ENCODE measurements around the gene SLC2A13.
"Not testable (repeated sequence)": the region's sequence is repeated elsewhere in the genome, so short reads cannot be mapped to it uniquely, and the experiment has no call there.

Gene SLC2A13

DNA sequence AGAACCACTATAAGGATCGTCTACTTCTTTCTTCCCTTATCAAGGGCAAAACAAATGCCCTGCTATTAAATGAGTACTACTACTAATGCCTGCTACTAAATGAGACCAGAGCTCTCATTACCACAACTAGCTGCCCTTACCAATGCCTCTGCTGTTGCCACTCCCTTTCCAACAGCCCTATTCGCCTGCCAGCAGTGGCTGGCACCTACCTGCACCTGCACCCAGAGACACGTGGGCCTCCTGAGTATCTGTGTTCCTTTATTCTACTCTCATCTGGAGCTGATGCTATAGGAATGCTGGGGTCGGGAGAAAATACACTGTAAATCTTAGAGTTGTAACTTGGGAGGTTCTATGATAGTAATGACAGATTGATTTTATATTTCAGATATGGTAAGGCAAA lies 174.7 kb downstream of the SLC2A13 start:
- no peak for DNase-seq (ENCODE audit: low read depth in 2 of 2, low spot score in 1 of 2)

DNA sequence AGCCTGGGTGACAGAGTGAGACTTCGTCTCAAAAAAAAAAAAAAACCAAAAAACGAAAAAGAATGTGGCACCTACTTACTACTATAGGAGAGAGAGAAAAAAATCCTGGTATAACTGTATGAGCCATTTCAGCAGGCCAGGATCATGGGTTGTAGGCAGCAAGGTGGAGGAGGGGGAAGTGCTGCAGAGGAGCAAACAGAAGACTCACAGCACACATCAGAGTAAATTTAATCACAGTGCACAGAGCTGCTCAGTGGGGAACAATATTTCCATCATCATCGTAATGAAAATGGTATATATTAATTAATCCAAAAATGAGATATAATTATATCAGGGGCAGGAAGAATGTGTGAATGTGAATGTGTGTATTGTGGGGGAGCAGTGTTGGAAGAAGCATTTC lies 175.8 kb downstream of the SLC2A13 start:
- no peak for DNase-seq (ENCODE audit: low read depth in 2 of 2, low spot score in 1 of 2)

DNA sequence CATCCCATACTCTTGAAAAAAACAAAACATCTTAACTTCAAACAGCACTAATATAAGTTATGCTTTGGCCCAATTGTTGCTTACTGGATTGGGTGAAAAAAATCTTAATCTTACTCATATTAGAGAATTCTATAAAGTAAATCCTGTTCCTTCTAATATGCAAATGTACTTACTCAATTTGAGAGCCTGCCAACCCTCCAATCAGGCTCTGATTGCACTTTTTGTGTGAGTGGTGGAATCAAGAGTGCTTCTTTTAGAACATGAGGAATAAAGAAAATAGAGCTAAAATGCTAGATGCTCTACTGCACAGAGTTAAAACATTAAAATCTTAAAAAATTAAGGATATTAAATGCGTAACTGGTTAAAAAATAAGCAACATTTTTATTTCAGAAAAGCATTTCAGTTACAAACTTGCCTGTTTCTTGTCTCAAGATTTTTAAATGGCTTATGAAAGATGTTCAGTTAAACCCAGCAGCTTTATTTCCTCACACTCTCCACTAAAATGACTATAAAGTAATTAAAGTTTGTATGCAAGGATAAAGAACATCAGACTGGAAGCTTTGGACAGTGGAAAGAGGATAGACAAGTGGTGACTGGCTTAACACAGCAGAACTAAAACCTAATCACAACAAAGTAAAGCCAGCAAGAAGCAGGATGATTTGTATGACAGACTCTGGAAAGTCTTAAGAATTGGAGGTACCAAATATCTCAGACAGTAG lies 177.5 kb downstream of the SLC2A13 start:
- DNase-seq (ENCODE audit: low read depth in 2 of 2, low spot score in 1 of 2) = no peak

DNA sequence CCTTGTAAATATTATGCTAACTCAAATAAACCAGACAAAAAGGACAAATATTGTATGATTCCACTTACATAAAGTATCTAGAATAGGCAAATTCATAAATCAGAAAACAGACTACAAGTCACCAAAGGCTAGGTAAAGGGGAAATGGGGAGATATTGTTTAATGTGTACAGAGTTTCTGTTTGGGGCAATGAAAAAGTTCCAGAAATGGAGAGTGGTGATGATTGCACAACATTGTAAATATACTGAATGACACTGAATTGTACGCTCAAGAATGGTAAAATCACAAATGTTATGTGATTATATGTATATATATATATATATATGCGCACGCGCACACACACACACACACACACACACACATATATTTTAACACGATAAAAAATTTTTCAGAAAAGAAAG lies 182.5 kb downstream of the SLC2A13 start:
- DNase-seq (ENCODE audit: low read depth in 2 of 2, low spot score in 1 of 2) = no peak

DNA sequence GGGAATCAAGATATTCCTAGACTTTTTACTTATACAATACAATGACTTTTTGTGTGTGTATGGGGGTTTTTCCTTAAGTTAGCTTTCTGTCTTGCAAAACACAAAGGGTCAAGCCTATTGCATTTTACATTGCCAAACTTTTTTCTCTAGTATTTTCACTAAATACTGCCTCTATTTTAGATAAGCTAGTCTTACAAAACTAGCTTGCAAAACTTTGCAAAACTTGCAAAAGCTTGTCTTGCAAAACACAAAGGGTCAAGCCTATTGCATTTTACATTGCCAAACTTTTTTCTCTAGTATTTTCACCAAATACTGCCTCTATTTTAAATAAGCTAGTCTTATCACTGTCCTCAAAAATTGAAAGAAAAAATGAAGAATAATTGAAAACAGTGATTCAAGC lies 183.3 kb downstream of the SLC2A13 start:
- DNase-seq (ENCODE audit: low read depth in 2 of 2, low spot score in 1 of 2) = not testable (repeated sequence)

DNA sequence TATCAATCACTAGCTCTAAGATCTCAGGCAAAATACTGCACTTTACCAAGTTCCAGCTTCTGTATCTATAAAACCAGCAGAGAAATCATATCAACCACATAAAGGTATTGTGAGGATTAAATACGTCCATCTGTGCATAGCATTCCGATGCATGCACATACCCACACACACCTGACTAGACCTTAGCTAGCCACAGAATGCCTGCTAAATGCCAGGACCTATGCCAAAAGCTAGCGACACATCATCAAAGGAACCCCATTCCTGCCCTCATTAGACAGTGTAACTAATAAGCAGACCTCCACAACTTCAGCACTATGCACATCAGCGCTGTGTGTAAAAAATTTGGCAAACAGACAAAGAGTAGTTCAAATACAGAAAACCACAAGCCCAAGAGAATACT lies 185.2 kb downstream of the SLC2A13 start:
- no peak for DNase-seq (ENCODE audit: low read depth in 2 of 2, low spot score in 1 of 2)

DNA sequence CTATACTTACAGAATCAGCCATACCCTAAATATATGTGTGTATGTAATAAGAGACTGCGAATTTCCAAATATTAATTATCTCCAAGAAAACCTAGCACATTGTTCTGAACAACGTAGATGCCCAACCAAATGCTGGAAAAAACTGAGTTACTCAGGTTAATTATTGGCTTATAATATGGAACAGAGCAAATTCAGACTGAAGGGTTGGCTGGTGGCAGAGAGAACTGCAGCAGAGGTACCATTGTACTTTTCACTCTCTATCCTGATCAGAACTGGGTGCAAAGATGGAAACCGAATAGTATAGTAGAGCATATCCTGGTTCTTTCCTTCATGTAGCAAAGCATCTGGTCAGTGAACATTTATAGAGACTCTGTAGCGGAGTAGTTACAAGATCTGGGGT lies 185.7 kb downstream of the SLC2A13 start:
- DNase-seq (ENCODE audit: low read depth in 2 of 2, low spot score in 1 of 2) = no peak

DNA sequence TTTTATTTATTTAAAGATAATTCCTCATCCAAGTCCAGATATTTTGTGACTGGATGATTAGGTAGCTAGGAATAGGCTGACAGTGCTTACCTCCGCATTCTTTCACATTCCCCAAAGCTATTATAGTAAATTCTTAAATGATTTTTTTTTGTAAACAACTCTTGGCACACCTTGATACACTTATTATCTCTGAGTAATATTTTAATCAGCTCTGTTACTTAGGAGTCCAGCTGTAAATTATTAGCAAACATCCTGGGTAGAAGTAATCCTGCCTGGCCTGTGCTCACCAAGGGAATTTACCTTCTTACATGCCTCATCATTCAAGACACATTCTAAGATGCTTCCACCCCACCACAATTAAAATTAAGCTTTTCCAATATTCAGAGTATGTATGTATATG lies 186.1 kb downstream of the SLC2A13 start:
- DNase-seq (ENCODE audit: low read depth in 2 of 2, low spot score in 1 of 2) = no peak

DNA sequence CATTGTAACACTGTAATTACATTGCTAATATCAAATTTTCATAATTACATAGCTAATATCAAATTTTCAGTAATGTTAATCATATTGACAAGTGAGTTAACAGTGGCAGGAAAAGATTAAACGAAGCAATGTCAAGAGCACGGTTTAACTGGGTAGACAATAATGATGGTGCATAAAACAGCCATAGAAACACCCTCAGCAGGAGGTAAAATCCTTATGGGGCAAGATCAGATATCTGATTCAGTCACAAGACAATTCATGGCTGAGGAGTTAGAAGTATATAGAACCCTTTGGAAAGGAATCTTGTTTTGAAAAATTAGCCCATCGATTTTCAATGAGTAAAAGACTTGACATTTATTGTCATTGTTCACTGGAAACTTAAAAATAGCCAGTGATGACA lies 190.6 kb downstream of the SLC2A13 start:
- DNase-seq (ENCODE audit: low read depth in 2 of 2, low spot score in 1 of 2) = no peak

DNA sequence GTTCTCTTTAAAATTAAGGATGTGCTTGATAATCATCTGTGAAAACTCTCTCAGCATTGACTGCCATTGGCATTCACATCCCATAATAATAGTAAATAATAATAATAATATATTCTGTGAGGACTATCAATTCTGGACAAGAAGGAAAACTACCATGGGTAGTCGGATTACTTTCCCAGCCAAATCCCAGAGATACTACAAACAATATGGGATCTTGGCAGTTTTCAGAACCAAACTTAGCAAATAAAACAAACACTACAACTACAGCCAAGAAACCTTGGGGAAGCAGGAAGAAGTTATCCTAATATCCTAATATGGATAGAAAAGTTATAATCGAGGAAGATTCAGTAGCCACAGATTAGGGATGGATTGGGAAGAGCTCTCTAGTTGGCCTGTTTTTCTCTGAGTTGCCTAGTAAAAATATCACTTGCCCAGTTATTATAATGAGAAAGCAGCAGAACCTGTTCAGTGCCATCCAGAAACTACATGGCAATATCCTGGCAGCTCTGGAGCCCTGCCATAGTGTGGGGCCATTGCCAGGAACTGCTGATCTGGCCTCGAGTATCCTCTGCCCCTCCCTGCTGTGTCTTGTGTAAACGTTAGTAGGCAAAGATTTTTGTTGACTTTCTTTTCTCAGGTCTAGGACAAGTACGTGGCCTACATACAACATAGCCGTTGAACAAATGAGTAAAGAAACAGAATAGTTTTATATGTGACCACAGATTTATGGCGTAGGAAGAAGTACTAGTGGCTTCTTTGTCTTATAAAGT lies 193.5 kb downstream of the SLC2A13 start:
- no peak for DNase-seq (ENCODE audit: low read depth in 2 of 2, low spot score in 1 of 2)

DNA sequence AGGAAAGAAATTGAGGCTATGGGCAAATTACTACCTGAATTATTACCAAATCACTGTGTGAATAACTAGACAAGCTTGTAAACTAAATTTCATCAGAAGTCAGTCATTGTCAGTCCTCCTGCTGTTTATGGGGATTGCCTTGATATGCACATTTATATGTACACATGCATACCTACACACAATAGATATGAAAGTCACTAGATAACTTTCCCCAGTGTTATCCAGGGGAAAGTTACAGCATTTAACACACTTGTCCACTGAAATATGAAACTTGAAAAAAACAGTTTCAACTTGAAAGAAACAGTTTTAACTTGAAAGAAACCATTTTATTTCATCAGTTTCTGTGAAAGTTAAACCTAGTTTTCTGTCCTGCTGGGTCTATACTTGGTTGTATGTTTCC lies 199.6 kb downstream of the SLC2A13 start:
- DNase-seq (ENCODE audit: low read depth in 2 of 2, low spot score in 1 of 2) = no peak

DNA sequence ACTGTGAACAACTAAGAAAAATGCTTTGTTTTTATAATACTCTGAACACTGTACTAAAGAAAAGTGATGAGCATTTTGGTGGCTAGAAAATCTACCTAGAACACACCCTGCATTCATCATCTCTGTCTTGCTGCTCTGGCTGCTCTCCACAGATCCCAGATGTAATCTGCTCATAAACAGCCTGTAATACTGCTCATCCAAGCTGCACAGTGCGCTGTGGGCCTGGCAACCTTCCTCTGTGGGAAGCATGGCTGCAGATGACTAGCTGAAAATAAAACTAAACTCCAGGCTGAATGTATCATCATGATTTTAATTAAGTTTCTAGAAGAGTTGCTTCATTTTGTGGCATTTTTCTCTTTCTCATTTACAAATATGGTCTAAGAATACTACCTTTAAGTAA lies 200.7 kb downstream of the SLC2A13 start:
- DNase-seq (ENCODE audit: low read depth in 2 of 2, low spot score in 1 of 2) = no peak

DNA sequence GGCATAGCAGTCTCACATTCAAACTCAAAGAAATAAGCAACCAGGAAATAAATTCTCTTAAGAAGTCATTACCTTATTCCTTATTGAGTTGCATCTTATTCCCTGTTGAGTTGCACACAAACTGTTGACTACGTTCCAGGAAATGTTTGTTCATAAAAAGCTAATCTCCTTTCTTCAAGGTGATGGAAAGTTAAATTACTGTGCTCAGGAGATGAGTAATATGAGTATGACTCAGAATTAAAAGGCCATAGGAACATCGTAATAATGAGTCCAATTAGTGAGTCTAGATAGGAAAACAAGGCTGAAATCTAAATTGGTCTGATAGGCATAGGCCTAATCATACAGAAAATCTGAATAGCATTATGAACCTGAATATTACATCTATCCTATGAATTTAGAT lies 203.1 kb downstream of the SLC2A13 start:
- DNase-seq (ENCODE audit: low read depth in 2 of 2, low spot score in 1 of 2) = no peak

DNA sequence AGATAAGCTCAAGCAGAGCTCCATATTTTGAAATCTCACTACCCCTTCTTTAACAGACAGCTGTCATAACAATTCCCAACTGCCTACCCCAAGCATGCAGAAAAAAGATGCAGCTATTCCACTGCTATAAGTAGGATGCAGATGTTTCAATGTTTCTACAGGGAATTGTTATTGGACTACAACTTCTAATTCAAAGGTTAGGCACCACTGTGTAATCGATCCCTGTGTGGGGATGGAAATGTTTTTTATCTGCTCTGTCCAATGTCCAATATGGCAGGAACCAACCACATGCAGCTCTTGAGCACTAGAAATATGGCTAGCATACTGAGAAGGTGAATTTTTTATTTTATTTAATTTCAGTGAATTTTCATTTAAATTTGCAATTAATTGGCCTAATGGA lies 208.6 kb downstream of the SLC2A13 start:
- DNase-seq (ENCODE audit: low read depth in 2 of 2, low spot score in 1 of 2) = no peak

DNA sequence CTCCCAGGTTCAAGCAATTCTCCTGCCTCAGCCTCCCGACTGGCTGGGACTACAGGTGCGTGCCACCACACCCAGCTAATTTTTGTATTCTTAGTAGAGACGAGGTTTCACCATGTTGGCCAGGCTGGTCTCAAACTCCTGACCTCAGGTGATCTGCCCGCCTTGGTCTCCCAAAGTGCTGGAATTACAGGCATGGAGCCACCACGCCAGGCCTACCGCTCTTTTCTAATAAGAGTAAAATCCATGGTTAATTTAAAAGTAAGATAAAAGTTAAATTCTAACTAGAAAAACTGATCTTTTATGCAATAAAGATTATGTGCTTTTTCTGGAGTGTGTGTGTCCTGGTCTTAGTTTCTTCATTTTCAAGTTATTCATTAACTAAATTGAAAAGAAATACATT lies 212.5 kb downstream of the SLC2A13 start:
- not testable (repeated sequence) for DNase-seq (ENCODE audit: low read depth in 2 of 2, low spot score in 1 of 2)

DNA sequence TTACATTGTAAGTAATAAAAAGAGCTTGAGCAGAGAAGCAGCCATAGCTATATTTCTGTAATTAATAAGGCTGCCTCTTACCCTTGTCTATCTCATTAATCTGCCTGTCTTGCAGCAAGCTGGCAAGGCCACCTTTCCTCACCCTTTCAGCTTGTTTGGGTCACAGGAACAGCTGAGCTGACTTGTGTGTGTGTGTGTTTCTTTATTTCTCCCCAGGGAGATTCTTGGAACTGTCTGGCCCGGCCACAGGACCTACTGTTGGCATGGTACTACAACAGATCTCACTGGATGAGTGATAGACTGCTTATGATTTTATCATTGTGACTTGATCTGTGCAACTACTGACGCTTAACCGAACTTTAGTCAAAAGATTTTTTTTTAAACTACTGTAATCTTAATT lies 213.7 kb downstream of the SLC2A13 start:
- DNase-seq (ENCODE audit: low read depth in 2 of 2, low spot score in 1 of 2) = no peak

DNA sequence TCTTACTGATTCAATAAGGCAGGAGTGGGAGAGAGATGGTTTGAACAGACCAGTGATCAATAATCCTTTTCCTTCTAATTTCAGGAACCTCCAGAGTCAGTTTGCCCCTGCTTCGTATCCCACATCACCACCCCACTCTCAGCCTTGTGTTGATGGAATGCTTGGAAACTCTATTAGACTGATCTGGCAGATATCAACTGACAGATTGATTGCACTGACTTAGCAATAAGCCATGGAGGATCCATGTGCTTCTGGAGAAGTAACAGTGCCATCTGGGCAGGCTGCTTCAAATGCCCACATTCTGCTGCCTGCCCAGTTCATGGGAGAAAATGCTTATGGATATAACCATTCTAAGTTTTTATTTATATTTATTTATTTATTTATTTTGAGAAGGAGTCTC lies 218.0 kb downstream of the SLC2A13 start:
- no peak for DNase-seq (ENCODE audit: low read depth in 2 of 2, low spot score in 1 of 2)

DNA sequence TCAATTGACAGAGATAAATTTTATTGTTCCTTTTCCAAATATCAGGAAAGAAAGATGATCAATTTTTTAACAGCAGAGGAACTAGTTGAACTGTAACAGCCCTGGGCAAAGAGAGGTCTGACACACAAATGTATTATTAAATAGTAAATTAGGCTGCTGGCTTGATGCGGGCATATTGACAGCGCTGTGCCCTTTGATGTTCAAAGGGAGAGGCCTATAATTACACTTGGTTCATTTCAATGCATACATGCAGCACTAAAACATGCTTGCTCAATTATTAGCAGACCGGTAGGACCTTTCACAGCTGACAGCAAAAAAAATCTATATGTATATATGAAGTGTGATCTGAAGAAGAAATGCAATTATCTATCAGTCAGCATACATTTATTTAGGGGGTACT lies 219.8 kb downstream of the SLC2A13 start:
- DNase-seq (ENCODE audit: low read depth in 2 of 2, low spot score in 1 of 2) = no peak

DNA sequence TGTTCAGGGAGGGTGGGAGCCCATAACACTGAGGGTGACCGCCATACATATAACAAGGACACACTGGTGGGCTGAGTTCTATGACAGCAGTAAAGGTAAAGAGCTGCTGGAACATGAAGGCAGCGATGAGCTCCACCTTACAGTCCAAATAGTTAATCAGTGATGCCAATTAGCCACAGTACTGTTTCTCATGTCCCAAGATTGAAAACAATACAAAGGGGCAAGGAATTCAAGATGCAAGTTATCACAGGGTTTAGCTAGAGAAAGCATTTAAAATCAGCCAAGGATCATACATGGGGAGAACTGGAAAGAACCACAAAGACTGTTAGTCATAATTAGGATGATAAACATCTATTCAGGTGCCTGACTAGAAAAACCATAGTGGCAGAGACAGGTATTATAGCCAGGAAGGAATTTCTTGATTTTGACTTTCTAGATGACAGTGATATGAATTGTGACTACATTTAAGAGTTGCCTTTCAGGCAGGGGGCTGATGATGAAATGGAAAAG lies 221.2 kb downstream of the SLC2A13 start:
- DNase-seq (ENCODE audit: low read depth in 2 of 2, low spot score in 1 of 2) = no peak

DNA sequence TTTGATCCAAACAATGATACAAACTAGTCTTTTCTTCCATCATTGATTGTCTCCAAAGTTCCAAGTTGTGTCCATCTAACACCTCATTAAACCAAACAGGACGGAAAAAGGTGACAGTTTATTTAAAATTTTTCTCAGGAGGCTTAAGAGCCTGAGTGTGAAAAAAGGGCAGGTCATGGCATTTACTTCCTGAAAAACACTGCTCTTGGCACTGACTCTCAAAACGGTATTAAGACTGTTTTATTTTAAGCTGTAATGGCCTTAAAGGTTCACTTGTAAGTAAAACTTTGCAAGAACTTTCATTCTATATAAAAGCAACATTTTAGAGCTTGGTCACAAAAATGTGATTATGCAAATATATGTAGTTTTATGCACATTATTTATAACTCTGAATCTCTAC lies 222.5 kb downstream of the SLC2A13 start:
- DNase-seq (ENCODE audit: low read depth in 2 of 2, low spot score in 1 of 2) = no peak

DNA sequence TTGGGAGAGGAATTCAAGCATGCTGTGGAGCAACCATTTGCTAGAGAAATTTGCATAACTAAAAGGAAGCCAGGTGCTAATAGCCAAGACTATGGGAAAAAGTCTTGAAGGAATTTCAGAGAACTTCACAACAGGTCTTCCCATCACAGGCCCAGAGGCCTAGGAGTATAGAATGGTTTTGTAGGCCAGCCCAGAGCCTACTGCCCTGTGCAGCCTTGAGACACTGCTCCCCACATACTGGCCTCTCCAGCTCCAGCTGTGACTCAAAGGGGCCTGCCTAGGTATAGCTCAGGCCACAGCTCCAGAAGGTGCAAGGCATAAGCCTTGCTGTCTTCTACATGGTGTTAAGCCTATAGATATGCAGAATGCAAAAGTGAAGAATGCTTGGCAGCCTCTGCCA lies 227.1 kb downstream of the SLC2A13 start:
- DNase-seq (ENCODE audit: low read depth in 2 of 2, low spot score in 1 of 2) = no peak

DNA sequence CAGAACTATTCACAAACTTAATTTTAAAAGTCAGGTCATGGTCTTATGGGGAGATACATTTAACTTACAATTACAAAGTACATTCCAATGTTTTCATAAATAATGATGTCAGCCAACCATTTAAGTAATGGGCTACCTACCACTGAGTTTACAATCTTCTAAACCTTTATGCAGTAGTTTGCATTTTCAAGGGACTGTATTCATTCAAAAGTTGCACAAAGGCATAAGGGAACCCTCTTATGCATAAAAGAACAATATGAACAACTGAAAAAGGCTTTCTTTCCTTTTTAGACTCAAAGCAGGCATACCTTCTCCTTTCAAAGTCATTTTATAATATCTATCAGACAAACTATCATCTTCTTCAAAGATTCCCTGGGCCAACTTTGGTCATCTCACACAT lies 230.2 kb downstream of the SLC2A13 start:
- DNase-seq (ENCODE audit: low read depth in 2 of 2, low spot score in 1 of 2) = no peak

DNA sequence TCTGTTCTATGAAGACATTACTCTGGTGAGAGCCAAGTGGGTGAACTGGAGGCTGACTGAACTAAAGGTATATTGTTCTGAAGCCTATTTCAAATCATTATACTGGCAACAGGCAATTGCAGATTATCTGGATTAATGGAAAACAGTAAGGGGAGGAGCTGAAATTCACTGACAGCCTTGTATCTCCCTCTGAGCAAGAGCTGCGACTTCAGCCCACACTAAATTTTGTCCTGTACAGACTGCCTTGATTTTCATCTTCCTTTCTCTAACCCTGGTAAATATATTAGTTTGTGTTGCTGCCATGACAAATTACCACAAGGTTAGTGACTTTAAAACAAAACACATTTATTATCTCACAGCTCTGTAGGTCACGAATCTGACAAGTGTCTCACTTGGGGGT lies 231.1 kb downstream of the SLC2A13 start:
- DNase-seq (ENCODE audit: low read depth in 2 of 2, low spot score in 1 of 2) = no peak

All from stimulated activated CD8-positive, alpha-beta memory T cell treated with anti-CD3 and anti-CD28 coated beads, Interleukin-4, amount 100 ng/mL, for 4 hours (primary cell).